GM10266 (cell line): ENCODE data around the gene TNRC6C.

Experiments
- DNase-seq: peaks from one replicate; pipeline ENCODE4 v3.0.0; 2012; ENCODE audit errors: extremely low spot score
- TF ChIP-seq, protein P1 (sequence below): IDR thresholded peaks from 2 replicates; pipeline ENCODE4 v1.5.1; 2012; ENCODE audit warnings: mild to moderate bottlenecking, low read depth; ENCODE audit not compliant: control insufficient read depth, insufficient read depth; ENCODE audit errors: missing control alignments

Gene TNRC6C

DNA sequence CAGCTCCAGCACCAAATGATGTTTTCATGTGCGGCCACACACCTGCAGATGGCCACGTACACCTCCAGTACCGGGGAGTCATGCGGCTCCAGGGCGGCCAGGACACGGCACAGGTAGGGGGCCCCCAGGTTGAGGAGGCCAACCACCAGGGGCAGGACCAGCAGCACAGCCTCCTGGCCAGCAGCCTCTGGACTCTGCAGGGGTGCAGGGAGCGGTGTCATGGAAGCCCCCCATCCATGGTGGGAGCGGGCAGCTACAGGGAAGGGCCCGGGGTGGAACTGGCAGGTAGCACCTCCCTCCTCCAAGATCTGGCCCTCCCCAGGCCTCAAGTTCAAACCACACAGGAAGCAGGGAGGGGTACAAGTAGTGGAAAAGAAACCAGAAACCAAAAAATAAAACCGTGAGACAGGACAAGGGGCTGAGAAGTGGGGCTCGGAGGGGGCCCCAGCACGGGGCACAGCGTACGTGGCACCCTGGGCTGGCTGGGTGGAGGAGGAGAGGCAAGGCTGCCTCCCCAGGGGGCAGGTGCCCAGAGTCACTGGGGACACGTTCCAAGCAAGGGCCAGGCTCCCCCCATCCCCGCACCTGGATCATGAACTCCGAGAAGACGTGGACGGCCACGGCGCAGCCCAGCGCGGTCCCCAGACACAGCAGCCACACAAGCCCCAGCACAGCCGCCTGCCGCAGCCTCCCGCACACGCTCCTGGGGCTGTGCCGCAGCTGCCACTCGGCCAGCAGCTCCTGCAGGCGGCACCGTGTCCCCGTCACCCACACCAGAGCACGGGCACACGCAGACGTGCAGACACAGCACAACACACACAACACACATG lies 162.7 kb downstream of the TNRC6C start:
- TF ChIP-seq, protein P1, sequence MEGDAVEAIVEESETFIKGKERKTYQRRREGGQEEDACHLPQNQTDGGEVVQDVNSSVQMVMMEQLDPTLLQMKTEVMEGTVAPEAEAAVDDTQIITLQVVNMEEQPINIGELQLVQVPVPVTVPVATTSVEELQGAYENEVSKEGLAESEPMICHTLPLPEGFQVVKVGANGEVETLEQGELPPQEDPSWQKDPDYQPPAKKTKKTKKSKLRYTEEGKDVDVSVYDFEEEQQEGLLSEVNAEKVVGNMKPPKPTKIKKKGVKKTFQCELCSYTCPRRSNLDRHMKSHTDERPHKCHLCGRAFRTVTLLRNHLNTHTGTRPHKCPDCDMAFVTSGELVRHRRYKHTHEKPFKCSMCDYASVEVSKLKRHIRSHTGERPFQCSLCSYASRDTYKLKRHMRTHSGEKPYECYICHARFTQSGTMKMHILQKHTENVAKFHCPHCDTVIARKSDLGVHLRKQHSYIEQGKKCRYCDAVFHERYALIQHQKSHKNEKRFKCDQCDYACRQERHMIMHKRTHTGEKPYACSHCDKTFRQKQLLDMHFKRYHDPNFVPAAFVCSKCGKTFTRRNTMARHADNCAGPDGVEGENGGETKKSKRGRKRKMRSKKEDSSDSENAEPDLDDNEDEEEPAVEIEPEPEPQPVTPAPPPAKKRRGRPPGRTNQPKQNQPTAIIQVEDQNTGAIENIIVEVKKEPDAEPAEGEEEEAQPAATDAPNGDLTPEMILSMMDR = no peak
- DNase-seq = no peak

DNA sequence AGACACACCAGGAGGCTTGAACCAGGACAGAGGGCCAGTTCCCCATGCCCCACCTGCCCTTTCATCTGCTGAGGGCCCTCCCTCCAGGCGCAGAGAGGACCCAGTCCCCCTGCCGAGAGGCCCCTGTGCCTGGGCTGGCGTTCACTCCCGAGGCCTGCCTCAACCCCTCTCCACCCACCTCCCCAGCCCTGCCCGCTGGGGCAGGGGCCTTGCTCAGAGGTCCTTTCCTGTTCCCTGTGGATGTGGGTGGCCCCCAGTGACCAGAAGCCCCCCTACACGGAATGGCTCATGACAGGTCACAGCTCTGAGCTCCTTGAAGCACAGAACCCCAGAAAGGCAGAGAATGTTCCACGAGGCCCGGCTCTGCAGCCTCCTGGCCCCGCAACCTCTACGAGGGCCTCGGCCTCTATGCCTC lies 163.3 kb downstream of the TNRC6C start:
- DNase-seq = no peak
- TF ChIP-seq, protein P1 = no peak

DNA sequence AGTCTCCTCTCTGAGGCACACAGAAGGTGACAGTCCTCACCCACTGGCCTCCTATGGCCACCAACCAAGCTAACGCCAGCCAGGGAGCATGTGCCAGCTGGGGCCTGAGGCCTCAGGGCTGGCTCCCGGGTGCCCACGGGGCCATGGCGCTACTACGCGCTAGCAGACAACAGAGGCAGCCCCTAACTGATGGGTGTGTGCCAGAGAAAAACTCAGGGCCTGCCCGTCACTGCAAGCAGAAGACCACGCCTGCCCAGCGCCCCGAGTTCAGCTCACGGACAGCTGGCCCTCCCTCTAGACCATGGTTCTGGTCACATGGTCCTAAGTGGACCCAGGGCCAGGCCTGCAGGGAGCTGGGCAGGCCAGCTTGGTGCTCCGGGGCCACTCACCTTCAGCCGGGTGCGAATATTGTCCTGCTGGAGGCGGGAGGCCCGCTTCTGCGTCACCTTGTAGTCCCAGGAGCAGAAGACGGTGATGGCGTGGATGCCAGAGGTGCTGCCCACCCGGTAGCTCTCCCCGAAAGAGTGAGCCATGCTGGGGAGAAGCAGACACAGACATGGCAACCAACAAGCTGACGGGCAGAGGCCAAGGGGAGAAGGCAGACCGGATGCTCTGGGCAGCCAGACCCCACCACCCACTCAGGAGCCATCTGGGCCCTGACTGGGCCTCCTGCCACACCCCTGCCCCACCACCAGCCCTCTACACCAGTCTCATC lies 163.9 kb downstream of the TNRC6C start:
- DNase-seq = no peak

DNA sequence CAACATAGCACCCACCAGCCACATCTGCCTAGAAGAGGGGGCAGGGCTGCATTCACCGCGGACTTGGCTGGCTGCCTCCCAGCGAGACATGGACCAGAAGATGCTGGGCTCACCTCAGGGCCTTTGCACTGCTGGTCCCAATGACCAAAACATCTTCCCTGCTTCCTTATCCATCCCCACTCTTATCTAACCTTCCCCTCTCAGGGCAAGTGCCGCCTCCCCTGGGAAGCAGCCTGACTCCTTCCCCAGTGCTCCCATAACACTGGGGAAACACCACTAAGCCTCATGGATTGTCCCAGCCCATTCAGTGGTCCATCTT lies 164.4 kb downstream of the TNRC6C start:
- TF ChIP-seq, protein P1 = no peak
- no peak for DNase-seq

More for the DNA sequence above, 163.9 kb downstream of the TNRC6C start:
- TF ChIP-seq, protein P1 = no peak

DNA sequence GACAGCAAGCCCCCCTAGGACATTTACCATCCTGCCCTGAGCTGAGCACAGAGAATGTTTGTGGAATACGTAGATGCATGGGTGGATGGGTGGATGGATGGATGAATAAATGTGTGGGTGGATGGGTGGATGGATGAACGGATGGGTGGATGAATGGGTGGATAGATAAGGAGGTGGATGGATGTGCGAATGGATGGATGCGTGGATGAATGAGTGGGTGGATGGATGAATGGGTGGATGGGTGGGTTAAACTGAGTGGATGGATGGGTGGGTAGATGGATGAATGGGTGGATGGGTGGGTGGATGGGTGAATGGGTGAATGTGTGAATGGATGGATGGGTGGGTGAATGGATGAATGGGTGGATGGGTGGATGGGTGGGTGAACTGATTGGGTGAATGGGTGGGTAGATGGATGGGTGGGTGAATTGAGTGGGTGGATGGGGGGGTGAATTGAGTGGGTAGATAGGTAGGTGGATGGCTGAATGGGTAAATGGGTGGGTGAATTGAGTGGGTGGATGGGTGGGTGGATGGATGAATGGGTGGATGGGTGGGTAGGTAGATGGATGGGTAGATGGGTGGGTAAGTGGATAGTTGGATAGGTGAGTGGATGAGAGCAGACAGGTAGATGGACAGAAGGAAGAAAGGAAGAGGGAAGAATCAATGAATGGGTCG lies 164.9 kb downstream of the TNRC6C start:
- TF ChIP-seq, protein P1 = no peak
- no peak for DNase-seq

DNA sequence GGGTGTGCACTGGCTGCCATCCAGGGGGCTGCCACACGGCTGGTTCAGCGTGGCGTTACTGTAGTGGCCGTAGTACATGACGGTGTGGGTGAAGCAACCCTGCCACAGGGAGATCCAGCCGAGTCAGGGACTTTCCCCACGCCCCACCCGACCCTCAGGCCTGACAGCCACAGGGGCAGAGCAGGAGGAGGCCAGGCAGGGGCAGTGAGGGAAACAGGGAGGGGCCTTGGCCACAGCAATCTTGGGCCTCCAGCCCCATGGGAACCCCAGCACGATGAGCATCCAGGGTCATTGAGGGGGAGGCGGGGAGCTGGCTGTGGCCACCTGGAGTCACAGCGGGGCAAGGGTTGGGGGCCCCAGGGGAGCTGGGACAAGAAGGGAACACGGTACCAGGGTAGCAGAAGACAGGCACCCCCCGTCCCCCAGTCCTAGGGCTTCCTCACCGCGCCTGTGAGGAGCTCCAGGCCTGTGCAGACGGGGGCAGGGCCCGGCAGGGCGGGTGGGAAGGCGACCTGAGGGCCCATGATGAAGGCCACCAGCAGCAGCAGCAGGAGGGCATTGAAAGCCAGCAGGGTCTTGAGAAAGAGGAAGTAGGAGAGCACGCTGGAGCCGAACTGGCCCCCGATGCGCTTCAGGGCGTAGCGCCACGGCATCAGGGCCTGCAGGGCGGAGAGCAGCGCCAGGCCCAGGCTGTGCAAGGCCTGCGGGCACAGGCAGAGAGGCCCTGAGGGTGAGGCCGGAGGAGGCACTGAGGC lies 165.8 kb downstream of the TNRC6C start:
- TF ChIP-seq, protein P1 = no peak
- DNase-seq = peak; percentile 75

DNA sequence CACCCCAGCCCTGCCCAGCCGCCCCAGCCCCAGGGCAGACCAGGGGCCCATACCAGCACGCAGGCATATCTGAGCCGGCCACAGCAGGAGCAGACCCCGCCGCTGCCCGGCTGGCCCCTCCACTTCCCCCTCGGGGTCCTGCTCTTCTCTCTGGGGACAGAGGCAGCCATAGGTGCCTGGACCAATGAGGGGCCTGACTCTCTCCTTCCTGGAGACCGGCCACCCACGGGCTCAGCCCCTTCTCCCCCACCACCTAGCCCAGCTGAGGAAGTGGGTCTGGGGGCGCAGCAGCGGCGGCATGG lies 166.3 kb downstream of the TNRC6C start:
- TF ChIP-seq, protein P1 = no peak

More for the DNA sequence above, 166.3 kb downstream of the TNRC6C start:
- DNase-seq = no peak
